MCF 10A (cell line): ENCODE measurements around the gene CAMK1D. TPM values are rescaled to one million over a fixed set of nuclear protein-coding genes. Genes with fewer than 3 reads are reported as not detected.

Experiments
- BruUV-seq: library from RNA; stranded (reverse); fragments of 400-500 nt; replicated peaks from 2 replicates; lab custom pipeline; 2021; lab: Mats Ljungman, UMichigan
- CTCF ChIA-PET: fragments of 300-600 bp; sonication (Branson Sonifier 250); formaldehyde crosslinking; extraction: SDS; loops from one replicate; lab custom pipeline; 2021; ENCODE audit warnings: antibody characterized with exemption, inconsistent platforms; lab: Yijun Ruan, JAX
- POLR2A ChIA-PET: fragments of 300-600, 350-650 bp; sonication (Branson Sonifier 250); formaldehyde crosslinking; extraction: SDS; loops from one replicate; lab custom pipeline; 2020; ENCODE audit warnings: antibody characterized with exemption, inconsistent platforms; lab: Yijun Ruan, JAX
- DNase-seq: peaks from one replicate; pipeline ENCODE4 v3.0.0-alpha.2; 2018; ENCODE audit not compliant: unreplicated experiment
- H3K27ac Mint-ChIP-seq: one replicate; pipeline ENCODE4 v1.8.0; 2022; ENCODE audit warnings: mild to moderate bottlenecking, low read depth, mixed read lengths; ENCODE audit not compliant: unreplicated experiment
- H3K27me3 Mint-ChIP-seq: one replicate; pipeline ENCODE4 v1.8.0; 2022; ENCODE audit warnings: mixed read lengths; ENCODE audit not compliant: insufficient read depth, unreplicated experiment
- H3K36me3 Mint-ChIP-seq: one replicate; pipeline ENCODE4 v1.8.0; 2022; ENCODE audit warnings: mild to moderate bottlenecking, moderate library complexity, mixed read lengths; ENCODE audit not compliant: insufficient read depth, unreplicated experiment
- H3K4me1 Mint-ChIP-seq: one replicate; pipeline ENCODE4 v1.8.0; 2022; ENCODE audit warnings: mixed read lengths; ENCODE audit not compliant: insufficient read depth, unreplicated experiment
- H3K4me3 Mint-ChIP-seq: one replicate; pipeline ENCODE4 v1.8.0; 2022; ENCODE audit warnings: mild to moderate bottlenecking, moderate library complexity, mixed read lengths; ENCODE audit not compliant: unreplicated experiment
- H3K9me3 Mint-ChIP-seq: one replicate; pipeline ENCODE4 v1.8.0; 2022; ENCODE audit warnings: mixed read lengths; ENCODE audit not compliant: unreplicated experiment
- CTCF ChIP-seq: fragments of 200-600 bp; IDR thresholded peaks from one replicate; pipeline ENCODE4 v1.8.0; 2022; ENCODE audit warnings: antibody characterized with exemption, mild to moderate bottlenecking; ENCODE audit not compliant: unreplicated experiment
- intact Hi-C: fragments of 100-400 bp; cut with micrococcal nuclease; formaldehyde crosslinking; loops from 2 replicates; pipeline ENCODE4 v1.14.1; 2022
- total RNA-seq: library from RNA; stranded (reverse); gene quantifications from 2 replicates; pipeline ENCODE4 v1.2.3, GENCODE V29; 2022

Gene CAMK1D
- total RNA-seq, 1 experiment from 2014 or later, result 1.7 TPM

GRCh38 chr10:12784646-12785045 lies 435.3 kb downstream of the CAMK1D start:
- H3K4me1 Mint-ChIP-seq, result no peaks in the 10 kb centered on the region
- intact Hi-C loops, result loop anchor here (5.0 kb wide), 1 partner anchor 288 kb away; no protein-coding TSS in a partner anchor
- no peaks in the 10 kb centered on the region for H3K9me3 Mint-ChIP-seq
- no TSS peak for BruUV-seq
- no peak overlapping the region for H3K27ac Mint-ChIP-seq
- H3K36me3 Mint-ChIP-seq, result no peaks in the 10 kb centered on the region
- no peak for DNase-seq
- POLR2A ChIA-PET, result no interaction called here
- TF ChIP-seq CTCF, result no peak
- CTCF ChIA-PET, result no interaction called here
- no peak overlapping the region for H3K4me3 Mint-ChIP-seq
- H3K27me3 Mint-ChIP-seq, result no peaks in the 10 kb centered on the region

- H3K4me1 Mint-ChIP-seq, result no peaks in the 10 kb centered on the region
- CTCF ChIA-PET, result interaction anchor here (0.7 kb wide), 1 partner anchor 270 kb away, joined by 3 read pairs; no protein-coding TSS in a partner anchor
- no peaks in the 10 kb centered on the region for H3K9me3 Mint-ChIP-seq
- no peak overlapping the region for H3K27ac Mint-ChIP-seq
- BruUV-seq, result no TSS peak
- POLR2A ChIA-PET, result no interaction called here
- TF ChIP-seq CTCF, result no peak
- intact Hi-C loops, result no loop called here
- no peak overlapping the region for H3K4me3 Mint-ChIP-seq
- H3K36me3 Mint-ChIP-seq, result no peaks in the 10 kb centered on the region
- no peak for DNase-seq
- H3K27me3 Mint-ChIP-seq, result no peaks in the 10 kb centered on the region
Measured at GRCh38 chr10:12785415-12785831, 436.1 kb downstream of the CAMK1D start.

GRCh38 chr10:12787297-12787696 lies 437.9 kb downstream of the CAMK1D start:
- Mint-ChIP-seq H3K4me1 (no peaks in the 10 kb centered on the region), H3K27me3 (no peaks in the 10 kb centered on the region), H3K27ac (no peak overlapping the region), H3K9me3 (no peaks in the 10 kb centered on the region), H3K4me3 (no peak overlapping the region), H3K36me3 (no peaks in the 10 kb centered on the region)
- DNase-seq, result no peak
- intact Hi-C loops, result no loop called here
- TF ChIP-seq CTCF, result no peak
- ChIA-PET CTCF (no interaction called here), POLR2A (no interaction called here)
- no TSS peak for BruUV-seq

- no peak for DNase-seq
- Mint-ChIP-seq H3K27ac (no peak overlapping the region), H3K4me1 (no peaks in the 10 kb centered on the region), H3K4me3 (no peak overlapping the region), H3K36me3 (no peaks in the 10 kb centered on the region), H3K27me3 (no peaks in the 10 kb centered on the region), H3K9me3 (no peaks in the 10 kb centered on the region)
- CTCF ChIA-PET, result no interaction called here
- intact Hi-C loops, result no loop called here
- POLR2A ChIA-PET, result interaction anchor here (0.6 kb wide), 1 partner anchor 74 kb away, joined by 3 read pairs; no protein-coding TSS in a partner anchor
- no peak for TF ChIP-seq CTCF
- no TSS peak for BruUV-seq
Measured at GRCh38 chr10:12788277-12788676, 438.9 kb downstream of the CAMK1D start.
